ENCODE measurements around the gene SREBF1.
A peak's percentile ranks its signal among the peaks of the same experiment; 100 is the strongest.

- TF ChIP-seq, protein P1, sequence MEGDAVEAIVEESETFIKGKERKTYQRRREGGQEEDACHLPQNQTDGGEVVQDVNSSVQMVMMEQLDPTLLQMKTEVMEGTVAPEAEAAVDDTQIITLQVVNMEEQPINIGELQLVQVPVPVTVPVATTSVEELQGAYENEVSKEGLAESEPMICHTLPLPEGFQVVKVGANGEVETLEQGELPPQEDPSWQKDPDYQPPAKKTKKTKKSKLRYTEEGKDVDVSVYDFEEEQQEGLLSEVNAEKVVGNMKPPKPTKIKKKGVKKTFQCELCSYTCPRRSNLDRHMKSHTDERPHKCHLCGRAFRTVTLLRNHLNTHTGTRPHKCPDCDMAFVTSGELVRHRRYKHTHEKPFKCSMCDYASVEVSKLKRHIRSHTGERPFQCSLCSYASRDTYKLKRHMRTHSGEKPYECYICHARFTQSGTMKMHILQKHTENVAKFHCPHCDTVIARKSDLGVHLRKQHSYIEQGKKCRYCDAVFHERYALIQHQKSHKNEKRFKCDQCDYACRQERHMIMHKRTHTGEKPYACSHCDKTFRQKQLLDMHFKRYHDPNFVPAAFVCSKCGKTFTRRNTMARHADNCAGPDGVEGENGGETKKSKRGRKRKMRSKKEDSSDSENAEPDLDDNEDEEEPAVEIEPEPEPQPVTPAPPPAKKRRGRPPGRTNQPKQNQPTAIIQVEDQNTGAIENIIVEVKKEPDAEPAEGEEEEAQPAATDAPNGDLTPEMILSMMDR (IDR thresholded peaks at IDR 0.05), result no peak
- TF ChIP-seq POLR2AphosphoS5 (IDR thresholded peaks at IDR 0.05; ENCODE audit: insufficient read depth in 1 of 2, low read depth in 1 of 2), result peak in 1 of 2 donors; percentile 45
These were observed 615 bp upstream of the SREBF1 start for GRCh38 chr17:17837380-17837821.
